ENCODE measurements around the gene CMTM4. TPM values are rescaled to one million over a fixed set of nuclear protein-coding genes. Genes with fewer than 3 reads are reported as not detected.
"Not testable (repeated sequence)": the region's sequence is repeated elsewhere in the genome, so short reads cannot be mapped to it uniquely, and the experiment has no call there.

The CMTM4 gene
- polyA plus RNA-seq, 1 of the 3 experiments (the other 2 are of a cell fraction), result 21.7 TPM

GRCh38 chr16:66634527-66635196 is 61.9 kb downstream of the CMTM4 start:
- POLR2A ChIA-PET, result no interaction called here
- Histone ChIP-seq H3K9me2 (no peaks in the 10 kb centered on the region), H3K36me3 (replicated peaks in 1 of 2; ENCODE audit: control insufficient read depth in 1 of 2, insufficient read depth in 2 of 2, low read length in 1 of 2) (no peaks in the 10 kb centered on the region), H3K4me1 (ENCODE audit: control insufficient read depth in 1 of 2, insufficient read depth in 2 of 2, low read depth in 1 of 2, low read length in 1 of 2) (no peaks in the 10 kb centered on the region), H3K4me3 (ENCODE audit: low read depth in 2 of 2, low read length in 1 of 2) (no peak overlapping the region), H3F3A (replicated peaks; ENCODE audit: insufficient read depth) (no peaks in the 10 kb centered on the region), H4K20me1 (ENCODE audit: insufficient read depth) (no peaks in the 10 kb centered on the region), H3K9me3 (no peaks in the 10 kb centered on the region), H3K79me2 (ENCODE audit: insufficient read depth) (peaks cover 5% of the 10 kb centered on the region; the same call in 1 of the 2 replicates), H2AFZ (ENCODE audit: low read depth) (no peak overlapping the region), H3K9ac (no peak overlapping the region), H3K27ac (ENCODE audit: low read depth in 2 of 2, low read length in 1 of 2) (no peak overlapping the region), H3K4me2 (no peak overlapping the region), H3K27me3 (ENCODE audit: insufficient read depth) (no peaks in the 10 kb centered on the region)
- TF ChIP-seq ELF1 (IDR thresholded peaks at IDR 0.05) (no peak), GABPA (IDR thresholded peaks at IDR 0.05; ENCODE audit: low read depth) (no peak), FOXJ3 (CRISPR knock-in tag; IDR thresholded peaks at IDR 0.05) (no peak), USF1 (IDR thresholded peaks at IDR 0.05; ENCODE audit: borderline replicate concordance, low read depth) (no peak), FOXM1 (IDR thresholded peaks at IDR 0.05; ENCODE audit: low read depth) (no peak), EZH2phosphoT487 (IDR thresholded peaks at IDR 0.05; ENCODE audit: borderline replicate concordance, low read depth) (no peak), TEAD4 (IDR thresholded peaks at IDR 0.05; ENCODE audit: borderline replicate concordance, insufficient read depth) (no peak), MXI1 (IDR thresholded peaks at IDR 0.05; ENCODE audit: low read depth, low read length) (no peak), RAD21 (IDR thresholded peaks at IDR 0.05; ENCODE audit: low read length) (no peak), PBX3 (IDR thresholded peaks at IDR 0.05) (no peak), EP300 (IDR thresholded peaks at IDR 0.05; ENCODE audit: borderline replicate concordance in 1 of 2, low read depth in 1 of 2, low read length in 1 of 2) (no peak), REST (IDR thresholded peaks at IDR 0.05; ENCODE audit: low read depth, low read length) (no peak), YY1 (IDR thresholded peaks at IDR 0.05; ENCODE audit: low read depth) (no peak), IRF3 (IDR thresholded peaks at IDR 0.05; ENCODE audit: low read depth, low read length) (no peak), NRF1 (IDR thresholded peaks at IDR 0.05; ENCODE audit: low read depth, low read length) (no peak), TCF12 (IDR thresholded peaks at IDR 0.05) (no peak), NFIC (IDR thresholded peaks at IDR 0.05; ENCODE audit: borderline replicate concordance) (no peak), RXRA (IDR thresholded peaks at IDR 0.05; ENCODE audit: borderline replicate concordance, low read depth) (no peak), POLR2AphosphoS5 (IDR thresholded peaks at IDR 0.05; ENCODE audit: low read depth, low read length) (no peak), MAX (IDR thresholded peaks at IDR 0.05; ENCODE audit: low read depth) (no peak)
- CTCF ChIA-PET, result interaction anchor here (0.7 to 9.2 kb wide), 6 partner anchors 16 to 233 kb away, joined by 3 to 66 read pairs (median 6); partner anchors contain the start of gene NAE1
- no peak for DNase-seq
- 96% methylated on average over 4 of the region's 4 CpGs for WGBS (ENCODE audit: low lambda C conversion rate)

GRCh38 chr16:66631558-66631957 is 65.0 kb downstream of the CMTM4 start:
- H3K27ac ChIP-seq (ENCODE audit: low read depth in 2 of 2, low read length in 1 of 2); H3F3A ChIP-seq (replicated peaks; ENCODE audit: insufficient read depth); H4K20me1 ChIP-seq (ENCODE audit: insufficient read depth); H3K79me2 ChIP-seq (ENCODE audit: insufficient read depth); H3K9me3 ChIP-seq; H3K9me2 ChIP-seq; H3K9ac ChIP-seq; H3K36me3 ChIP-seq (replicated peaks in 1 of 2; ENCODE audit: control insufficient read depth in 1 of 2, insufficient read depth in 2 of 2, low read length in 1 of 2); H3K4me3 ChIP-seq (ENCODE audit: low read depth in 2 of 2, low read length in 1 of 2); H3K4me1 ChIP-seq (ENCODE audit: control insufficient read depth in 1 of 2, insufficient read depth in 2 of 2, low read depth in 1 of 2, low read length in 1 of 2); H3K27me3 ChIP-seq (ENCODE audit: insufficient read depth); H3K4me2 ChIP-seq; H2AFZ ChIP-seq (ENCODE audit: low read depth); POLR2A ChIA-PET; DNase-seq: not testable (repeated sequence)
- WGBS (ENCODE audit: low lambda C conversion rate), result 89% methylated on average over 4 of the region's 4 CpGs
- CTCF ChIA-PET, result interaction anchor here (1.2 kb wide), 1 partner anchor 20 kb away, joined by 4 read pairs; no protein-coding TSS in a partner anchor
